GF-D8 (cell line): ENCODE results near the gene GPHN.

Experiments
- DNase-seq: peaks from one replicate; lab custom pipeline; 2025; lab: John Stamatoyannopoulos, UW

Gene GPHN

DNA sequence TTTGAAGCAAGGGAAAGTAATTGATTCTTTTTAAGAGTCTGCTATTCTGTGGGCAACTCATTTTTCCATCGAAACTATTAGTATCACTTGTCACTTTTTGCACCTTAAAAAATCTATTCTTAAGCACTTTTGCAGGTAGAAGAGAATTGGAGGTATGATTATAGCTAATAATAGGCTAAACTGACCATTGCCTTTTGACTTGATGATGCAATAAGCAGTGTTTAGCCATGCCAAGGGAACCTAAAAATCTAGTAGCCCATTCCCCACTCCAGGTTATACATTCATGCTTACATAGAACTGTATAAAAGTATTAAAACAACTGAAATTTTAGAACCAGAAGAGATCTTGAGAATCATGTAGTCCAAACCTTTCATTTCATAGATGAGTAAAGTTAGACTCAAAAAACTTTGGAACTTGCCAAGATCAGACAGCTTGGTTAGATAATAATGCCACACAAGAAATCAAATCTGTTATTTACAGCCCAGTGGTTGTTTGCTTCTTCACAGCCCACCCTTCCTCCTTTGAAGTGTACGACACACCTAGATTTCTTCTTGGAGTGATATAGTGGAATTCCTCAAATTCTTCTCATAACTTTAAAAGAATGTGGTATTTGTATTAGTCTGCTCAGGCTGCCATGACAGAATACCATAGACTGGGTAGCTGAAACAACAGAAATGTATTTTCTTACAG, 659.6 kb downstream of the GPHN start:
- no peak for DNase-seq

DNA sequence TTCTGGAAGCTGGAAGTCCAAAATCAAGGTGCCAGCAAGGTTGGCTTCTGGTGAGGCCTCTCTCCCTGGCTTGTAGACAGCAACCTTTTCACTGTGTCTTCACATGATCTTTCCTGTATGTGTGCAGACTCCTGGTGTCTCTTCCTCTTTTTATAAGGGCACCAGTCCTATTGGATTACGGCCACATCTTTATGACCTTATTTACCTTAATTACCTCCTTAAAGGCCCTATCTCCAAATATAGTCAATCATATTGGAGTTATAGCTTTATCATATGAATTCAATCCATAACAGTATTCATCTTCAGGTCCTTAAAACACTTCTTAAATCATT, 660.1 kb downstream of the GPHN start:
- DNase-seq = no peak

DNA sequence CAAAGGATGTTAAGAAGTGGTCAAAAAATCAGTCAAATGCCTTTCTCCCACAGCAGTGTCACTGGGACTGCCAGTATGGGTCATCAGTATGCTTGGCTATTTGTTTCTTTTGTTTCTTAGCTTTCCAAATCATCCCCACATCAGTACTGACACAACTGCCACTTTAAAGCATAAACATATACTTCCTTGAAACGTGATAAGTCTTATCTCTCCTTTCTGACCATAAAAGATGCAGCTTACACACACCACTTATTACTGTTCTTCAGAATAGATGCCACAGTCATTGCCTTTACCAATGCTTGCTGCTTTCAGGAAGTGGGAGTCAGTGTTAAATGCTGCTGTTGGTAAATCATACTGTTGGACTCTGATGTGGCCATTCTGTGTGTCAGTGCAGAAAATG, 662.7 kb downstream of the GPHN start:
- DNase-seq = no peak

DNA sequence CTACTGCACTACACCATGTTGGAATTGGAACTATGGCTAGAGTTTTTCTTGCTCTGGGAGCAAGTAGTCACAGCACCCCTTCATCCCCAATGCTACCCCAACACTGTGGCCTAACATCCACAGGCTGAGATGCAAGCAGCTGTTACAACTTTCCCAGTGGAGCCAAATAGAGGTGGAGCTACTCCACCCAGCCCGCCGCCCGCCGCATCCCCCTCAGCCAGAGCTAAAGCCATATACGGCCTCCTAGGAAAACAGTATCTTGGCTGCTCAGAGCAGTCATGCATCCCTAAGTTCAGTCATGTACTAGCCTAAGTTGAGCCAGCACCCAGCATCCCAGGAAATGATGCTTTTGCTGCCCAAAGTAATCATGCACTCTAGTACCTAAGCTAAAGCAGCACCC, 664.1 kb downstream of the GPHN start:
- DNase-seq = no peak

DNA sequence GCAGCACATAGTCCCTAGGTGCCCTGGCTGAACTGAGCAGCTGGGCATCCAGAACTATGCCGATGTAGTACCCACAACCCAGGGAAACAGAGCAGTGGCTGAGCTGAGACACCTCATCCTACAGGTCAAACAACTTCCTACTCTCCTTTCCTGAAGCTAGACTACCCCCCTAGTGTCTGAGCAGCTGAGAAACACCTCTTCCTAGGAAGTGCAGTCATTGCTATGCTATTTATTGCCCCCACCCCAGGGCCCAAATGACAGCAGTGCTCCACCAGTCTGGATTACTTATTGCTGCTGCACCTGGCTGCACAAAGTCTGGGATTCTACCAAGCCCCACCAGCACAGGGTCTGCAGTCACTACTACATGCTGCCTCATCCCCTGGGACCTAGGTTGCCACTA, 664.6 kb downstream of the GPHN start:
- no peak for DNase-seq

DNA sequence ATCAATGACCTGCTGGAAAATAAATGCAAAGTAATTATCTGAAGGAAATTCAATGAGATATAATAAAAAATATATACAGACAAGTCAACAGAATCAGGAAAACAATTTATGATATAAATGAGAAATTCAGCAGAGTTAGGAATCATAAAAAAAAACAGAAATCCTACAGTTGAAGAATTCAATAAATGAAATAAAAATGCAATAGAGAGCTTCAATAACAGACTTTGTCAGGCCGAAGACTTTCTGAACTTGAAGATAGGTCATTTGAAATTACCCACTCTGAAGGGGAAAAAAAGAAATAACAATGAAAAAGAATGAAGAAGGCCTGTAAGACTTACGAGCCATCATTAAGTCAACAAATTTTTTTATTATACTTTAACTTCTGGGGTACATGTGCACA, 665.8 kb downstream of the GPHN start:
- DNase-seq = no peak

DNA sequence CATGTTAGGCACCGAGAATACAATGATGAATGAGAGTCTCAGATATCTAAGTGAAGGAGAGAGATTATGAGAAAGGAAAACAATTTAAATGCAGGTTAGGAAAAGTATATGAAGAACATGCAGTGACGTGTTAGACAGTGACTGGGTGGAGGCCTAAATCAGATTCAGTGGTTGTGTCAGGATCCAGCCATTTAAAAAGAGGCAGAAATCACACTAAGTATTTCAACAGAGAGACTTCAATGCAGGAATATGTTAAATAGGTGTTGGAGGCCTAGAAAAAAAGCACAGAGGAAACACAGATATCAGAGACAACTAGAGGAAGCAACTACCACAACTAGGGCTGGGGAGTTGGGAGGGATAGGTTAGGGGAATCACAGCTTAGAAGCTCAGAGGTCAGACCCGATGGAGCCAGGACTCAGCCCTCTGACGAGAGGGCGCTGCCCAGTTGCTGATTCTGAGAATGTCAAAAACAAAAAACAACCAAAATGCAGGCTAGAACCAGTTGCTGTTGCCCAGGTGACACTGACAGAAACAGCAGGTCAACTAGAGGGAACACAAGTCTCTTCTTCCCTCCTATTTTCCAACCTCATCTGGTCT, 678.3 kb downstream of the GPHN start:
- no peak for DNase-seq

DNA sequence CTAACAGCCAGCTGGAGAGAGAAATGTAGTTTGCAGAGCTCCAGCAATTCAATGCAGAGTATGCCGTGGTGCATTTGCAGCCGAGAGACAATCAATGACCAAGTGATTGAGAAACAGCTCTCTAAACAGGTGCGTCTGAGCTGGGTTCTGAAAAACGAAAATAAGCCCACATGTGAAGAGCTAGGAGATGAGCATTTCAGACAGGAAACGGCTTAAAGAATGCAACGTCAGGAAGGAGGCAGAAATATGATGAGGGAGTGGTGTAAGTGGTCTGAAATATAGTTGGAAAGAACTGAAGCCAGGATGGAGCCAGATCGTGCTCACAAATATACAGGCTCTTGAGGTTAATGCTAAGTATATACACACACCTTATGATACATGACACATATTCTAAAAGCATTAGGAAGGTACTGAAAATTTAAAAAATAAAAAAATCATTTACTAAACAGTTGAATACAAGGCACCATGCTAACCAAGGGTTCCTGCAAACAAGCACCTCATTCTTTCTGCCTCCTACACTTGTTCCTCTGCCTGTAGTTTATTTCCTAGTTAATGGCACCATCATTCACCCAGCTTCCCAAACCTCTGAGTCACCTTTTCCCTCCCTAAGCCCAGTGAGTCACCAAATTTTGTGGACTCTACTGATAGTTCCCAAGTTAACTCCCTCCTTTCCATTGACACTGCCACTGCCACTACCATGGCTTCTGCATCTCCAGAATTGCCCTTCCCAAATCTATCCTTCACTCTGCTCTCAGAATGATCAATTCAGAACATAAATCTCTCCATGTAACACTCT, 679.0 kb downstream of the GPHN start:
- DNase-seq = no peak

DNA sequence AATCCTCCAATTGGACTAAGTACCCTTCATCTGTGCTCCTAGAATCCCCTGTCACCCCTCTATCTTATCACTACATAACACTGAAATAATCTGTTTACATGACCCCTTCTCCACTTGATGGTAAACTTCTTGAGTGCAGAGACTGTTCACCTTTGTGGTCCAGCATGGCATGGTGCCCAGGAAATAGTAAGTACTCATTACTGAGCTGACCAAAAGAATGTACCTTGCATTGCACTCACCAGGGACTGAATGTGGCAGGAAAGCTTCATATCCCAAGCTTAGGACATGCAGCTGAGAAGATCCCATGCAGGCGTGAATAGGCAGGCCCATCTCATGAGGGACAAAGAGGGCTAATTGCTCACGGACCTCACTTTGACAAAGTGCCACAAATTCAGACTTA, 679.9 kb downstream of the GPHN start:
- DNase-seq = no peak

DNA sequence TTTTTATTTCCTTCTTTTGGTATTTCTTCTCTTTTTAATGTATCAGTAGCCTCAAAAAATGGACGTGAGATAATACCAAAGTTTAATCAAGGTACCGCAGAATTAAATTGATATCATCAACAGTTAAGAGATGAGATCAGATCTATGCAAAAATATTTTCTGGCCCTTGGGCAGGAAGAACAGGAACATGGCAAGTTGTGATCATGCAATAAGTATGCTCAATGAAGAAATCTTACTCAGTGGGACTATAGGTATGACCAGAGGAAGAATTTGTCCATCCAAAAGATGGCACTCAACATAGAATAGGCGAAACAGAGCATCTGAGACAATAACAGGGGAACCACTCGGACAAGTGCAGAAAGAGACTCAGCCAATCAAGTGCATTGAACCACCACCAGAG, 680.4 kb downstream of the GPHN start:
- DNase-seq = no peak

DNA sequence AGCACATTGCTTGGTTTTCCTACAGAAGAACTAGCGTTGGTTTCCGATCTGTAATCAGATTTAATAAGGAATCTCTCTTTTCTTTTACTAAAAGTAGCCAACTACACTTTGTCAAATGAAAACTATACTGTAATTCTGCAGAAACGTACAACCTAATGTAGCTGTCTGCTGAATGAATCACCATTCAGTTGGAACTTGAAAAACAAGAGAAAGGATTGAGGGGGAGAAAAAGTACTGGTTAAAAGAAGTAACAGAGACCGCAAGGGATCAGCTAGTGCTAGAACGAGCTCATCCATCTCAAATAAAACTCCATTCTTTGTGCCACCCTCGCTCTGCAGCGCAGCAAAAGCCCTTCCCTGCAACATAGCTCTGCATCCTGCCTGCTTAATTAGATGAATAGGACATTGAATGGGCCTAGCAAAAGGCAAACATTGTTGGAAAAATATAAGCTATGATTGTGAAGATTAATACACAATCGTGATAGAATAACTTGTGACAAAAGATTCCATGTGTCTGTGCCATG, 683.9 kb downstream of the GPHN start:
- no peak for DNase-seq

DNA sequence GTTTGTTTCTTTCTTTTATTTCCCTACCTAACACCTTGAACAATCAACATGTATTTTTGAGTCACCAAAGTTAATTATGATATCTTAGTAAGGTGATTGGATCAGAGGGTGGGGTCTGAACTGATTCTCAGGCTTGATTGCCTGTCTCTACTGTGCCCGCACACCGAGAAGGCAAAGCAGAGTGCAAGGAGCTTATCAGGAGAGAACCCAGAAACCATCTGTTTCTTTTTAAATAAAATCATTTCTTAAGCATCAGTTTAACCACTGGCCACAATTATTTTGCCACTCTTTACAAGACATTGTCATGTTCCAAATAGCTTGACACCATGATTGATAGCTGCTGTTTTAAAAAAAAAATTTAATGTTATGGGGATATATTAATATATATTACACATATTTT, 684.4 kb downstream of the GPHN start:
- DNase-seq = no peak

DNA sequence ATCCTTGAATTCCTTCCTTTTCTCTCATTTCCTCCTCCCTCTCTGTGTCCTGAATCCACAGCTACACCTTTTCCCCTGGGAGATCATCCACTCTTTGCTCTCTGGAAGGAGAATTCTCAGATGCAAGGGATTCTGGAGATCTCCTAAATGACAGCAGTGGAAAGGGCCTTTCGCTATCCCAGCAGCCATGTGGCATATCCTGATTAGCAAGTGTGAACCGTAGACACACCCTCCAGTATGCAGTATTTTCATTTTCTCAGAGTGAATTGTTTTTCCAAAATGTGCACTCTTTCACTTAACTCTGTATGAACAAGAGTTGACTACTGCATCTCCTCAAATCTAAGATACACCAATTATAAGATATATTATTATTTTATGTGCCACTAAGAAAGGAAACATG, 687.3 kb downstream of the GPHN start:
- DNase-seq = no peak

DNA sequence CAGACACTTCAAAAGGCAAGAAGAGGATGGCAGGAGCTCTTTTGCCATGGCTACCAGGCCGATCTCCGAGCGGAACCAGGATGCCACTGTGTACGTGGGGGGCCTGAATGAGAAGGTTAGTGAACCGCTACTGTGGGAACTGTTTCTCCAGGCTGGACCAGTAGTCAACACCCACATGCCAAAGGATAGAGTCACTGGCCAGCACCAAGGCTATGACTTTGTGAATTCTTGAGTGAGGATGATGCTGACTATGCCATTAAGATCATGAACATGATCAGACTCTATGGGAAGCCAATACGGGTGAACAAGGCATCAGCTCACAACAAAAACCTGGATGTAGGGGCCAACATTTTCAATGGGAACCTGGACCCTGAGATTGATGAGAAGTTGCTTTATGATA, 691.1 kb downstream of the GPHN start:
- no peak for DNase-seq

DNA sequence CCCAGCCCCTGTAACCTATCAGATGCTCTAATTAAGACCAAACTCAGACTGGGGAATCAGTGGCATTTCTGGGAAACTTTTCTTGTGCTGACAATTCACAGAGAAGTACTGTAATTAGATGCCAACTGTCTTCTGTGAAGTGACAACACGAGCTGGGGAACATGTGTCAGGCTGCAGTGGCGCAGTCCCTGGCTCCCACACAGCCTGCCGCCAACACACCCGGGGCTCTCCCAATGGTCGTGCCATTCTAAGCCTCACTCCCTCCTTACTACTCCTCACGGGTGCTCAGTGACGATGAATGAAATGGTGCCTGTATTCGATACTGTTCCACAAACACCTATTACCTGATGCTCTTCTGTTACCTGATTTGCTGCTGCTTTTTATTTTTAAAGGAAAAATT, 699.9 kb downstream of the GPHN start:
- DNase-seq = no peak

DNA sequence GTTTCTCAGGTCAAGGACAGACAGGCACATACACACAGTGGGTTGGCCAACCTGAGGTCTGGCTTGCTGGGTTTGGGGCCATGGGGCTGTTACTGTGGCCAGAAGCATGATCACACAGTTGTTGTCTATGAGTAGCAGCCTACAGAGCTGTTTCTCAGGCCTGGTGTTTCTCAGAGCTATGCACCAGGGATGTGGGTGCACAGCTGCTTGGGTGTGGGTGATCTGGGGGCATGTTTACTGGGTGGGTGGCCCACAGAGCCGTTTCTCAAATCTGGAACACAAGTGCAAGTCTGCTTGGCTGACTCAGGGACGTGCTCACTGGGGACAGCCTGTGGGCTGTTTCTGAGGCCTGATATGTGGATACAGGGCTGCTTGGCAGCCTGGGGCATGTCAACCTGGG, 710.2 kb downstream of the GPHN start:
- no peak for DNase-seq

DNA sequence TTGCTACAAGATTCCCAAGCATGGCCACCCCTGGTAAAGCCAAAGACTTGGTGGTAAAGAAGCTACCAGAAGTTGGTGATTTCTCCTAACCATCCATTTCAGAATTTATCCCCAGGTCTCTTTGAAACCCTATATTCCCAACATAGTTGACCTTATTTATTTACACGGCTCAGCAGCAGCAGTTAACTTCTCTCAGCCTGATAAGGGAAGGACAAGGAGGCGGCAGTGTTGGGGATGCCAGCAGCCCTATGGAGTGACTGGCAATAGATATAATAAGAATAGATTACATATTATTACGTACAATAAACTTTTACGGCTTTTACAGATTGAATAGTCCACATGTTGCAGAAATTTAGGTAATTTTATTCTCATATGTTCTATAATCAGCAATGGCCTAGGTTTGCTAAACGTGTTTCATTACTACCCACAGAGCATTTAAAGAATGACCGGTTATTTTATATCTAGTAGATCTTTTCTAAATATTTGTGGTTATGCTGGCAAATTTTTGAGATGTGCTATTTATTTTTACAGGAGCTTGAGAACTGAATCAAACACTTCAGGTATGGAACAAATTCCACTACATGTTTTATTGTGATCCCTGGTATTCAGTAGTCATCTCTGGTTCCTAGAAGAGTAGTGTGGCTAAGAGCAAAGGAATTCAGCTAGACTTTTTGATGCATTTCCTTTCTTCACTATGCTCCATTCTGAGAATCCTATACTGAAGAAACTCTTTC, 713.5 kb downstream of the GPHN start:
- DNase-seq = no peak

DNA sequence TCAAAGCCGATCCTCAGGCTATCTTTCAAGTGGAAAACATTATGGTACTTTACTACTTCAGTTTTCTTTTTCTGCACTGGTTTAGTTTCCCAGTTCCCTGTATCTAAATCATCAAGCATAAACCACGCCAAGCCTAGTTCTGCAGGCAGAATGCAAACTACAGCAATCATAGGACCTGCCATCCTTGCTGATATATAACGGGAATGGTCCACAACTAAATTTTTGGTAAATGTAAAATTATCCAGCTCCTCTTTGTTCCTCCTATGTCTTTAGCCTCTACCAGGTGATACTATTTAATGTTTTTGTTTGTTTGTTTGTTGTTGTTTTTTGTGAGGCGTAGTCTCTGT, 714.0 kb downstream of the GPHN start:
- DNase-seq = no peak

DNA sequence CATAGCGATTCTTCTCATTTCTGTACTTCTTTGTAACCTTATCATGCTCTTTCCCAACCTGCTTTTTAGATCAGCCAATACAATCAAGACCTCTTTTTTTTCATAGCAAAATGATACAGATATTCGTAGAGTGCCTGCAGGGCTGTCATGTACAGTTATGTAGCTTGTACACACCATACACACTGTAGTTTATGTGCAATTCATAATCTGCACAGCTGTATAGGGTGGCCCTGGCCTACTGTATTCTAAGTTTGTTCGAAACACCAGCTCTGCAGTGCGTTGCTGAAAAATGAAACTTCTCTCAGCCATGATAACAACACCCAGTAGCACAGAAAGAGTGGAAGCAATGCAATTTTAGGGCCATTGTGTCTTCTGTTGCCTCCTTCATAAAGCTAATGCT, 717.6 kb downstream of the GPHN start:
- no peak for DNase-seq

DNA sequence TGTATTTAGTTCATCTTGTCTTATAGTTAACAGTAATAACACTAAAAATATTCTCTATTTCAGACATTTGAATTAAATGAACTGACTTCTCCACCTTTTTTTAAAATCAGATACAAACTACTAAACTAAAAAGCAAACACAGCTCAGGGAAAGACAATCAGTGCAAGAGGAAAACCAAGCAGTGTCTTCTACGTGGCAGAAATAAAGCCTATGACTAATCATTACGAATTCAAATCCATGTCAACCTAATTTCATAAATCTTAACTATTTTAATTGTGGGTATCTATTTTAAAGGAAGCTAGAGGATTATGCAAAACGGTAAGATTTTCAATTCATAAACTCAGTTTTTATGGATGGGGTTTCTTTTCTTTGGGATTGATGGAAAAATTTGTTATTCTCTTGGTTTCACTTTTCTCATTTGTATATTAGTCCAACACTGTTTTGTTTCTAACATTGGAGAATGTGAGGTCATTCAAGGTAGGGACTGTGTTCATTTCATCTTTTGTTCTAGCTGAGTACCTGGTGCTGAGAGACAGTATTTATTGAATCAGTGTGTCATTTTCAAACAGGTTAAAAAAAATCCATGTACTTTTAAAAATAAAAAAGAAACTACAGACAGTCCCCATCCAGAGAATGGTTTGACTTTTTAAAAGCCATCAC, 720.5 kb downstream of the GPHN start:
- no peak for DNase-seq
